GM12878 (cell line): ENCODE data around the gene PHF2. TPM values are rescaled to one million over a fixed set of nuclear protein-coding genes. Genes with fewer than 3 reads are reported as not detected.

Source experiments
- ATAC-seq: fragments of 200-7000 bp; cut with Tn5 transposase; 3 replicates; pipeline ENCODE4 v1.9.1; 2020; ENCODE audit warnings: mild to moderate bottlenecking, moderate library complexity
- BruUV-seq: library from RNA; stranded (reverse); fragments of 400-500 nt; replicated peaks from 2 replicates; lab custom pipeline; 2021; lab: Mats Ljungman, UMichigan
- CTCF ChIA-PET: fragments of 300-600 bp; sonication (Branson Sonifier 250); formaldehyde crosslinking; extraction: SDS; loops from one replicate; lab custom pipeline; 2021; ENCODE audit warnings: inconsistent platforms; lab: Yijun Ruan, JAX
- POLR2A ChIA-PET: fragments of 350-600 bp; formaldehyde crosslinking; extraction: SDS; loops from one replicate; lab custom pipeline; 2021; ENCODE audit warnings: inconsistent platforms; lab: Charles Lee
- RAD21 ChIA-PET: fragments of 300-600 bp; sonication (Branson Sonifier 250); formaldehyde crosslinking; loops from one replicate; lab custom pipeline; 2023; ENCODE audit warnings: antibody characterized with exemption; ENCODE audit not compliant: unreplicated experiment; lab: Charles Lee
- SMC1A ChIA-PET: fragments of 300-600 bp; sonication (Branson Sonifier 250); formaldehyde crosslinking; loops from one replicate; lab custom pipeline; 2023; ENCODE audit not compliant: unreplicated experiment, uncharacterized antibody; lab: Charles Lee
- DNase-seq: peaks from one replicate; pipeline ENCODE4 v3.0.0-alpha.2; 2011; ENCODE audit warnings: low read depth, low spot score
- FAIRE-seq: peaks from 3 replicates; lab custom pipeline; 2011; peaks lifted over from hg19 to GRCh38; lab: Jason Lieb, UNC
- H2AFZ ChIP-seq: 2 replicates; pipeline ENCODE4 v1.6.0; 2011; ENCODE audit warnings: low read depth, low read length, control low read depth; ENCODE audit not compliant: control insufficient read depth
- H3K27ac ChIP-seq: 2 replicates; pipeline ENCODE4 v1.5.1; 2011; ENCODE audit warnings: control low read depth; ENCODE audit not compliant: control insufficient read depth, insufficient read depth
- H3K27me3 ChIP-seq, 2 experiments: replicated peaks in 1 of 2; 2 replicates each; pipeline versions ENCODE4 v1.6.0 to v1.6.1; 2011; ENCODE audit warnings: low read length in 1 of 2; ENCODE audit not compliant: control insufficient read depth in 2 of 2, insufficient read depth in 2 of 2
- H3K36me3 ChIP-seq, 2 experiments: 2 replicates each; pipeline ENCODE4 v1.5.1; 2011; ENCODE audit warnings: low read length in 1 of 2; ENCODE audit not compliant: control insufficient read depth in 2 of 2, insufficient read depth in 2 of 2
- H3K4me1 ChIP-seq: 2 replicates; pipeline ENCODE4 v1.6.1; 2011; ENCODE audit warnings: mild to moderate bottlenecking, low read length, moderate library complexity, mixed read lengths; ENCODE audit not compliant: control insufficient read depth, insufficient read depth
- H3K4me2 ChIP-seq: 2 replicates; pipeline ENCODE4 v1.6.0; 2011; ENCODE audit warnings: control low read depth; ENCODE audit not compliant: control insufficient read depth, insufficient read depth
- H3K4me3 ChIP-seq: fragments of 200-600 bp; sonication (generic); 2 replicates; pipeline ENCODE4 v1.5.1; 2016
- H3K79me2 ChIP-seq: 2 replicates; pipeline ENCODE4 v1.6.0; 2011; ENCODE audit warnings: low read length; ENCODE audit not compliant: control insufficient read depth, insufficient read depth
- H3K9ac ChIP-seq: 2 replicates; pipeline ENCODE4 v1.8.0; 2011; ENCODE audit warnings: low read length, control low read depth, mixed read lengths; ENCODE audit not compliant: control insufficient read depth, insufficient read depth
- H3K9me3 ChIP-seq: replicated peaks from 3 replicates; pipeline ENCODE4 v1.5.1; 2011; ENCODE audit warnings: mild to moderate bottlenecking, low read length; ENCODE audit not compliant: control insufficient read depth, insufficient read depth
- H4K20me1 ChIP-seq: 2 replicates; pipeline ENCODE4 v1.6.0; 2011; ENCODE audit not compliant: control insufficient read depth, insufficient read depth
- DPF2 ChIP-seq: fragments of 450-650 bp; IDR thresholded peaks from 2 replicates; pipeline ENCODE4 v1.6.1; 2017; ENCODE audit warnings: mild to moderate bottlenecking
- IRF5 ChIP-seq: fragments of 450-650 bp; IDR thresholded peaks from 2 replicates; pipeline ENCODE4 v1.6.1; 2017; ENCODE audit warnings: borderline replicate concordance
- KAT2A ChIP-seq: conservative IDR thresholded peaks from 2 replicates; pipeline ENCODE4 v1.6.1; 2011; ENCODE audit warnings: low read depth, low read length; ENCODE audit not compliant: control insufficient read depth
- MEF2A ChIP-seq: IDR thresholded peaks from 2 replicates; pipeline ENCODE4 v1.6.1; 2011; ENCODE audit warnings: low read depth, mild to moderate bottlenecking, low read length, moderate library complexity; ENCODE audit not compliant: insufficient read depth
- NKRF ChIP-seq: fragments of 450-650 bp; conservative IDR thresholded peaks from 2 replicates; pipeline ENCODE4 v1.6.1; 2017; ENCODE audit warnings: mild to moderate bottlenecking, moderate library complexity
- NR2F1 ChIP-seq: fragments of 450-650 bp; conservative IDR thresholded peaks from 2 replicates; pipeline ENCODE4 v1.6.1; 2017; ENCODE audit warnings: mild to moderate bottlenecking
- POU2F2 ChIP-seq: IDR thresholded peaks from 3 replicates; pipeline ENCODE4 v1.6.1; 2011; ENCODE audit warnings: low read depth, mild to moderate bottlenecking, low read length, borderline replicate concordance
- SMARCA5 ChIP-seq: fragments of 450-650 bp; IDR thresholded peaks from 2 replicates; pipeline ENCODE4 v1.6.1; 2017; ENCODE audit warnings: mild to moderate bottlenecking
- STAT1 ChIP-seq: fragments of 450-650 bp; conservative IDR thresholded peaks from 2 replicates; pipeline ENCODE4 v1.6.1; 2014; ENCODE audit warnings: antibody characterized with exemption, mild to moderate bottlenecking
- WRNIP1 ChIP-seq: IDR thresholded peaks from 2 replicates; pipeline ENCODE4 v1.6.1; 2011; ENCODE audit warnings: low read depth, low read length, improper control_type of control experiment, borderline replicate concordance
- ZBTB33 ChIP-seq: fragments of 450-650 bp; IDR thresholded peaks from 2 replicates; pipeline ENCODE4 v1.6.1; 2017; ENCODE audit warnings: mild to moderate bottlenecking
- ZSCAN29 ChIP-seq: fragments of 450-650 bp; IDR thresholded peaks from 2 replicates; pipeline ENCODE4 v1.6.1; 2017; ENCODE audit warnings: mild to moderate bottlenecking, moderate library complexity
- WGBS: methylation state at CpG from one replicate; pipeline ENCODE4 v1.1.6; 2016; ENCODE audit warnings: low lambda C conversion rate; ENCODE audit not compliant: insufficient replicate concordance, insufficient coverage; ENCODE audit errors: missing lambda C conversion rate; 5-methylcytosine and 5-hydroxymethylcytosine counted together
- in situ Hi-C: fragments of 300-500 bp; cut with MboI; formaldehyde crosslinking; loops from 9 replicates; pipeline ENCODE4 v1.14.3; 2018; ENCODE audit warnings: mixed read lengths
- intact Hi-C: fragments of 100-400 bp; cut with micrococcal nuclease; formaldehyde crosslinking; loops from one replicate; pipeline ENCODE4 v1.14.2; 2022; ENCODE audit not compliant: unreplicated experiment
- polyA plus RNA-seq, 11 experiments: library from polyadenylated mRNA; depleted of rRNA in 4 of 11; unstranded in 6 of 11; stranded (reverse) in 5 of 11; fragments of >200 nt; fragmentation: Nextera tagmentation in 4 of 11; fragmentation: Illumina TruSeq in 1 of 11; extraction: Ambion mirVana in 4 of 11; extraction: Trizol in 1 of 11; gene quantifications; 1 replicate in 1 of 11; 2 replicates in 10 of 11; pipeline versions ENCODE4 v1.2.1 to v1.2.3, GENCODE V29; 2011 to 2016; ENCODE audit warnings: inconsistent platforms in 2 of 11, missing spikeins in 2 of 11, low read depth in 1 of 11
- total RNA-seq, 4 experiments: library from RNA; depleted of rRNA in 3 of 4; stranded (reverse); fragments of >200 nt in 3 of 4; fragmentation: Illumina TruSeq in 1 of 4; extraction: Trizol in 1 of 4; gene quantifications; 2 replicates each; pipeline versions ENCODE4 v1.2.1 to v1.2.3, GENCODE V29; 2013 to 2021

PHF2 gene
- total and polyA plus RNA-seq, 10 of the 15 experiments (the other 5 are each of a cell fraction or from before 2014, with no cell fraction given): 0.34 to 13.3 (median 5.5) TPM

GRCh38 chr9:93634311-93635185 is 58.2 kb downstream of the PHF2 start:
- Histone ChIP-seq H3K27ac (no peak overlapping the region), H3K9me3 (no peaks in the 10 kb centered on the region; the same call in 2 of the 3 replicates), H3K4me2 (no peak overlapping the region), H3K79me2 (no peaks in the 10 kb centered on the region), H2AFZ (no peak overlapping the region), H4K20me1 (no peaks in the 10 kb centered on the region), H3K4me1 (no peaks in the 10 kb centered on the region), H3K9ac (no peak overlapping the region), H3K4me3 (no peak overlapping the region), H3K36me3 (peaks cover 0 to 3% of the 10 kb centered on the region in 2 experiments; a peak in 2 of 4 replicates), H3K27me3 (no peaks in the 10 kb centered on the region)
- CTCF ChIA-PET: no interaction called here
- BruUV-seq: no TSS peak
- WGBS: 80% methylated on average over 10 of the region's 10 CpGs
- RAD21 ChIA-PET: no interaction called here
- intact Hi-C loops: no loop called here
- FAIRE-seq (no peak), ATAC-seq (no peak), DNase-seq (no peak)
- SMC1A ChIA-PET: no interaction called here
- TF ChIP-seq STAT1: no peak
- TF ChIP-seq DPF2: no peak
- no peak for TF ChIP-seq ZSCAN29
- TF ChIP-seq KAT2A: no peak
- TF ChIP-seq ZBTB33: no peak
- TF ChIP-seq SMARCA5: no peak
- no peak for TF ChIP-seq WRNIP1
- TF ChIP-seq MEF2A: no peak
- TF ChIP-seq IRF5: no peak
- TF ChIP-seq POU2F2: no peak
- TF ChIP-seq NR2F1: no peak
- TF ChIP-seq NKRF: no peak
- POLR2A ChIA-PET: no interaction called here
- in situ Hi-C loops: no loop called here
